Activated effector memory CD4-positive, alpha-beta T cell treated with anti-CD3 and anti-CD28 coated beads, Interleukin-2, amount 50 U/mL, for 16 hours (primary cell): ENCODE measurements around the gene OPRM1.
"Not testable (repeated sequence)": the region's sequence is repeated elsewhere in the genome, so short reads cannot be mapped to it uniquely, and the experiment has no call there.

Source experiments
- DNase-seq: peaks from one replicate; pipeline ENCODE4 v3.0.0-alpha.2; 2020

OPRM1 gene

DNA sequence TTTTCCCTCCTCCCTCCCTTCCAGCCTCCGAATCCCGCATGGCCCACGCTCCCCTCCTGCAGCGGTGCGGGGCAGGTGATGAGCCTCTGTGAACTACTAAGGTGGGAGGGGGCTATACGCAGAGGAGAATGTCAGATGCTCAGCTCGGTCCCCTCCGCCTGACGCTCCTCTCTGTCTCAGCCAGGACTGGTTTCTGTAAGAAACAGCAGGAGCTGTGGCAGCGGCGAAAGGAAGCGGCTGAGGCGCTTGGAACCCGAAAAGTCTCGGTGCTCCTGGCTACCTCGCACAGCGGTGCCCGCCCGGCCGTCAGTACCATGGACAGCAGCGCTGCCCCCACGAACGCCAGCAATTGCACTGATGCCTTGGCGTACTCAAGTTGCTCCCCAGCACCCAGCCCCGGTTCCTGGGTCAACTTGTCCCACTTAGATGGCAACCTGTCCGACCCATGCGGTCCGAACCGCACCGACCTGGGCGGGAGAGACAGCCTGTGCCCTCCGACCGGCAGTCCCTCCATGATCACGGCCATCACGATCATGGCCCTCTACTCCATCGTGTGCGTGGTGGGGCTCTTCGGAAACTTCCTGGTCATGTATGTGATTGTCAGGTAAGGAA, at the start of gene OPRM1:
Gene OPRM1, plus strand, starts transcription at position 10 of the 612 bp plus-strand sequence. Its CDS starts 305 bp downstream, at position 315.
- peak; percentile 65 for DNase-seq

- no peak for DNase-seq
These were observed 49.1 kb upstream of the OPRM1 start for GRCh38 chr6:153989989-153990388.

DNA sequence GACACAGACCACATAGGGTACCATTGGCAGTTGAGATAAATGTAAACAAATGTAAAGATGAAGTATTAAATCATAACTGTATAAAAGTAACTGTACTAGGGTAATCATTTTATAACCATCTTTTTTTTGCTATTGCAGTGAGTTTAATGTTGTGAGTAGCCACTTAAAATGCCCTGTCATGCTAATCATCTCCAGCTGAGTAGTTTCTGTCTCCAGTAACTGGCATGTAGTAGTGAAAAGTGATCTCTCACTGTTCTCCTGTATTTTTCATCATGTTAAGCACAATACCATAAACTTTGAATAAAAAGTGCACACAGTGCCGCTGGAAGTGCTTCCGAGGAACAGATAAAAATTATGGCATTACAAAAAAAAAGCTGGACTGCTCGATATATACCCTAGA, 45.0 kb upstream of the OPRM1 start:
- no peak for DNase-seq

GRCh38 chr6:153994811-153995210, 44.2 kb upstream of the OPRM1 start:
- no peak for DNase-seq

DNA sequence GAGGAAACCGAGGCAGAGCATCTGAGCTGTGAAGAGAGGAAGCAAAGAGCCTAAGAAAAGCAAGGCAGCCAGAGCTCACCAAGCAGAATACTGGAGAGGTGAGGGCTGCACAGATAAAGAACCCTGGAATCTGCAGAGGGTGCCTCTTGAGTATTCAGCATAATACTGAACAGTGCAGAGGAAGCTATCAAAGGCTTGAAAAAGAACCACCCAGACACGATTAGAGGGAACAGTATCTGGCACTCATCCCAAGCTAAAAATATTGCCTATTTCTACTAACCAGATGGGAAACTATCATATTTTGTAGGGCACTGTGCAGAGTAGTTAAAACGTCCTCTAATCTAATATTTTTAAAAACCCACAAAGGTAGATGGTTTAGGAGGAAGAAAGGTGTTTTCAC, 41.8 kb upstream of the OPRM1 start:
- DNase-seq: no peak

- no peak for DNase-seq
These were observed 37.4 kb upstream of the OPRM1 start for GRCh38 chr6:154001494-154002285.

GRCh38 chr6:154002894-154003293, 36.1 kb upstream of the OPRM1 start:
- DNase-seq: no peak

- no peak for DNase-seq
These were observed 28.7 kb upstream of the OPRM1 start for GRCh38 chr6:154010371-154010770.

DNA sequence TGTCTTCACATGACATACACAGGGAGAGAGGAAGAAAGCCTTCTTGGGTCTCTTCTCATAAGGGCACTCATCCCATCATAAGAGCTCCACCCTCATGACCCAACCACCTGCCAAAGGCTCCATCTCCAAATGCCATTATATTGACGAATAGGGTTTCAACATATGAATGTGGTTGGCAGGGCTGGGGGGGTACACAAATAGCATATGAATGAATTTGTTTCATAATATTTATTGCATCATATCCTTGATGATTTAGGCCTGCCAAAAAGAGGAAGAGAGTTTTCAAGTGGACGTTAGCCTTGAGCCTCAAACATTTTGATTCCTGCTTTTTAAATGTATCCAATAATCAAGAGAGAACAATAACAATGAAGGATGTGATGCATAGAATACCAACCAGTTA, 26.2 kb upstream of the OPRM1 start:
- DNase-seq: no peak

- DNase-seq: no peak
These were observed 21.3 kb upstream of the OPRM1 start for GRCh38 chr6:154017786-154018185.

DNA sequence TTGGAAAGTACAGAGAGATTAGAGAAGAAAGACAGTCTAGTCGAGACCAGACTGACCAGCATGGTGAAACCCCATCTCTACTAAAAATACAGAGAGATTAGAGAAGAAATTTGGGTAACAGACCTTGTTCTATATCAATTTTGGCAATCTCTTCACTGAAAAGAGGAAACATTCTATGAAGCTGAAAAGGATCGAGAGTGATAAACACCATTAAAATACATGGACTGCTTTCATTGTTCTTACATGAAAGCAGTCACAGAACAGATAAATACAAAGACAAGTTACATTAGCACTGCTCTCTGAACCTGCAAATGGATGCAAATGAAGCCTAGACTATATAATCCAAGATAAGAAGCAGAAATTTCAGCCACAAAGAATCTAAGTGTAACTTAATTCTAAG, 8.4 kb upstream of the OPRM1 start:
- DNase-seq: no peak

- DNase-seq: no peak
These were observed 2.0 kb downstream of the OPRM1 start for GRCh38 chr6:154041001-154041400.

GRCh38 chr6:154053141-154053540, 14.1 kb downstream of the OPRM1 start:
- no peak for DNase-seq

DNA sequence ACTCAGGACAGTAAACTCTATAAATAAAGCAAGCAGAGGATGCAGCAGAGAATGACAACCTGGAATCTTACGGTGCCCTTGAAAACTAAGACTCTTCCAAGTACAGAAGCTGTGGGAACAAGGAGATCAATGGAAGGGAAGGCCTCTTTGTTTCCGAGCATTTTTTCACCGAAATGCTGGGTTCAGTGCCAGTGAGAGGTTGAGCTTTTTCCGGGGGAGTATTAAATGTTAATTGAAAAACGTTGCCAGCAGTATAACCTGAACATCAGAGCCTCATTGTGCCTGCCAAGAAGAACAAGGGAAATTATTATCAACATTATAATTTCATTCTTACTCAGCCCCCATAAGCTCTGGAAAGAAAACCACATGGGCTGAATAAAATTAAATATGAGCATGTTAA, 17.5 kb downstream of the OPRM1 start:
- no peak for DNase-seq

DNA sequence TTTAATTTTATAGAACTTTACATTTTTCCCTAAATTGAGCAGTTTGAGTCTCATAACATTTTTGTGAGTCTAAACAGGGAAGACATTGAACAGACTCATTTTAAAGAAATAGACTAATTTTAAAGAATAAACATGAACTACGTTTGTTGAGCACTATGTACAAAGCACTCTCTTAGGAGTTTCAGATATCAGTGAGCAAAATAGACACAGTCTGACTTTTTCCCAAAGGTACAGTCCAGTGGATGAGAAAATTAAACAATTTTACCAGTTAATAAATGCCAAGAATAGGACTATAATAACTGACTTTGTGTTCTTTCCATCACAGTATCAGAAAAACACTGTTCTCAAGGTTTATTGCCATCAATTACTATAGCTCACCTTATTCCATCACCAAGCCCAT, 18.1 kb downstream of the OPRM1 start:
- DNase-seq: no peak

DNA sequence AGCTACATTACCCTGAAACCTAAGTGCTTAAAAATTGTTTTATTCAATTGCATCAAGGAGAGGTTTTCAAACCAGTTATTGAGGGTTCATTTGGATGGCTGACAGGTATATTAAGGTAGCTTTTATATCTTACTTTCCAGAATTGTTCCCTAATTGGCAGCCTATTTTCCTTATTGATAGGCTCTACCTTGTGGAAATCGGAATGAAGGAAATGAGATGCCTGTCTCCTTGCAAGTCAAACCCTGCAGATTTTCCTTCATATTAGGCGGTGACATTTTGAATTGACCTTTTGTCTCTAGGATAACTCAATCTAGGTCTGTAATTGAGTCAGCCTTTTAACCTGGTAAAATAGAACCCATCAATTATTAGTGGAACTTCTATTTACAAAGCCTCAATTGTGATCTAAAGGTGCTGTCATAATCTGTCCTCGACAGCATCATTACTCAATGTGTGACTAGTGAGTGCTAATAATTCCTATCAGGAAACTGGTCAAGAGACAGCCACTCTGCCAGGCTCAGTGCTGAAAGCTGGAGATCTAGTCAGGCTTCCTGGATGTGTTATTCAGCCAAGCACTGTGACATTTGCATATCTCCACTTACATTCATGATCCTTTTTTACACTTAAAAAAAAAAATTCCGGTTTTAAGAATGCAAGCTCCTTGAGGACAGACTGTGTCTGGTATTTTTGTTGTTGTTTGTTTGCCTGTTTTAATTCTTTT, 20.1 kb downstream of the OPRM1 start:
- DNase-seq: no peak

- DNase-seq: no peak
These were observed 21.0 kb downstream of the OPRM1 start for GRCh38 chr6:154060076-154060475.

DNA sequence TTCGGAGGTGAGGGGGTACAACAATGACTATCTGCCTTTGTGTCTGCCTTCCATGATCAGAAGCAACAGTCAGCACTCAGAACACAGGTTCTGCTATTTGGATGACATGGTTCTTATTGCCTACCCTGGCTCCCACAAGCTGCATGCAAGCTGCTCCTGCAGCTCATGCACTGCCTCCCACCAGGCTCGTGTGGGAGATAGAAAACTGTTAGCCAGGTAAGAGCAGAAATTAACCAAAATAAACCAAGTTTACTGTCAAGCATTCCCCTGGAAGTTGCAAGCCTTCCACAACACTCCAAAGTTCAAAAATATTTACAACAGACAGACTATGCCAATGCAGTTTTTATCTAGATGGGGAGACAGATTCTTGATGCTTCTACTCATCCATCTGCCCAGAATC, 31.0 kb downstream of the OPRM1 start:
- DNase-seq: no peak

- no peak for DNase-seq
These were observed 31.6 kb downstream of the OPRM1 start for GRCh38 chr6:154070657-154071056.

DNA sequence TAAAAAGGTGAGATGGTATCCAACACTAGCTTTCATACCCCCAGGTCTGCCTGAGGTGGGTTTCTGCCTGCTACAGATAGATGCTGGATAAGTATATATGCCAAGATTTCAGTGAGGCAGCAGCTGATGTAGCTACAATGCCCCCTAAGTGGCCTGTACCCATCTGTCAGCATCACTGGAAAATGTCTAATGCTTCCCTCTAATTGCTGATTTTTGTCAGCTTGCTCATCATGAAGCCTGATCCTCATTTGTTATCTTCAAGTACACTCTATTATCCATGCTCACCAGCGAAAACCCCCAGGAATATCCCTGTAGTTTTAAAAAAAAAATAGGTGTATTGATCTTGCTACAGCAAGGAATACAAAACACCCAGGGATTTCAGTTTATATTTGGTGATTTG, 32.2 kb downstream of the OPRM1 start:
- no peak for DNase-seq

- DNase-seq: no peak
These were observed 32.7 kb downstream of the OPRM1 start for GRCh38 chr6:154071711-154072110.

DNA sequence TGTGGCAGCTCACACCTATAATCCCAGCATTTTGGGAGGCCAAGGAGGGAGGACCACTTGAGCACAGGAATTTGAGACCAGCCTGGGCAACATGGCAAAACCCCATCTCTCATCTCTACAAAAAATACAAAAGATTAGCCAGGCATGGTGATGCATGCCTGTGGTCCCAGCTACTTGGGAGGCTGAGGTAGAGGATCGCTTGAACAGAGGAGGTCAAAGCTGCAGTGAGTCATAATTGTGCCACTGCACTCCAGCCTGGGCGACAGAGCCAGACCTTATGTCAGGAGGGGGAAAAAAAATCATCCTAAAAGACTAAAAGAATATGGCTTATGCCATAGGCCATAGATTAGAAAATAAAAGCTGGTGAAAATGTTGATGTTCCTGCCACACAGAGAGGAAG, 39.6 kb downstream of the OPRM1 start:
- not testable (repeated sequence) for DNase-seq

- no peak for DNase-seq
These were observed 41.6 kb downstream of the OPRM1 start for GRCh38 chr6:154080461-154081189.
